GM21786 (cell line): ENCODE results near the gene SLC37A2.

Experiments
- ATAC-seq: cut with Tn5 transposase; IDR thresholded peaks from one replicate; pipeline ENCODE4 v1.9.1; 2021; ENCODE audit not compliant: unreplicated experiment

The SLC37A2 gene

GRCh38 chr11:125070699-125071254 is 7.7 kb downstream of the SLC37A2 start:
- peak; percentile 70 for ATAC-seq

- no peak for ATAC-seq
Observed at GRCh38 chr11:125071435-125071834, 8.3 kb downstream of the SLC37A2 start.

GRCh38 chr11:125071846-125072217 is 8.7 kb downstream of the SLC37A2 start:
- ATAC-seq, result no peak

GRCh38 chr11:125072218-125072960 is 9.3 kb downstream of the SLC37A2 start:
- ATAC-seq, result peak; percentile 76

- no peak for ATAC-seq
Observed at GRCh38 chr11:125072961-125073590, 10.0 kb downstream of the SLC37A2 start.

GRCh38 chr11:125073616-125074483 is 10.7 kb downstream of the SLC37A2 start:
- no peak for ATAC-seq

- ATAC-seq, result no peak
Observed at GRCh38 chr11:125074511-125075241, 11.6 kb downstream of the SLC37A2 start.

- no peak for ATAC-seq
Observed at GRCh38 chr11:125075242-125075625, 12.1 kb downstream of the SLC37A2 start.

GRCh38 chr11:125075900-125076317 is 12.8 kb downstream of the SLC37A2 start:
- ATAC-seq, result no peak

- ATAC-seq, result no peak
Observed at GRCh38 chr11:125076378-125076945, 13.4 kb downstream of the SLC37A2 start.

GRCh38 chr11:125078016-125078415 is 14.9 kb downstream of the SLC37A2 start:
- ATAC-seq, result no peak

- ATAC-seq, result no peak
Observed at GRCh38 chr11:125078516-125079140, 15.5 kb downstream of the SLC37A2 start.

- no peak for ATAC-seq
Observed at GRCh38 chr11:125079151-125079877, 16.2 kb downstream of the SLC37A2 start.

GRCh38 chr11:125079878-125080530 is 16.9 kb downstream of the SLC37A2 start:
- ATAC-seq, result no peak

GRCh38 chr11:125080531-125080911 is 17.4 kb downstream of the SLC37A2 start:
- no peak for ATAC-seq

GRCh38 chr11:125081098-125081798 is 18.1 kb downstream of the SLC37A2 start:
- ATAC-seq, result no peak

GRCh38 chr11:125082040-125082439 is 18.9 kb downstream of the SLC37A2 start:
- ATAC-seq, result no peak

- no peak for ATAC-seq
Observed at GRCh38 chr11:125082611-125083311, 19.7 kb downstream of the SLC37A2 start.
